Adipose tissue (tissue), 3 donors: ENCODE data around the gene DCLRE1C. TPM values are rescaled to one million over a fixed set of nuclear protein-coding genes. Genes with fewer than 3 reads are reported as not detected.
"Not testable (repeated sequence)": the region's sequence is repeated elsewhere in the genome, so short reads cannot be mapped to it uniquely, and the experiment has no call there.

Source experiments
- H3K27ac ChIP-seq: one replicate; pipeline ENCODE4 v1.5.1; 2013; ENCODE audit warnings: low read depth, low read length
- WGBS, 3 donors: extraction: QIAGEN DNeasy Blood & Tissue Kit; methylation state at CpG; one replicate each; pipeline ENCODE4 v1.1.7; 2013; 5-methylcytosine and 5-hydroxymethylcytosine counted together
- polyA plus RNA-seq, 3 donors: library from polyadenylated mRNA; stranded (reverse); fragments of 200-250 nt; gene quantifications; one replicate each; pipeline ENCODE4 v1.2.3, GENCODE V29; 2013
- donor health status: healthy with polysubstance abuse.
- donor health status: Bipolar disorder and iron deficiency.
- donor health status: healthy.

Gene DCLRE1C
- polyA plus RNA-seq, result 1 to 10 TPM; 2.2 to 3.0 (median 2.7) TPM

GRCh38 chr10:14954001-14954770 lies at the start of gene DCLRE1C:
Gene DCLRE1C, minus strand, starts transcription at chr10:14954096. Its CDS starts 86 bp downstream, at chr10:14954010.
- WGBS, 3 donors, result 0 to 1% (median 1%) methylated on average over 45 of the region's 45 CpGs
- H3K27ac ChIP-seq, result peak within 1 kb of the TSS; percentile 86

GRCh38 chr10:14995964-14996565 lies 42.2 kb upstream of the DCLRE1C start:
- 65 to 83% (median 82%) methylated on average over 50 of the region's 50 CpGs for WGBS, 3 donors

DNA sequence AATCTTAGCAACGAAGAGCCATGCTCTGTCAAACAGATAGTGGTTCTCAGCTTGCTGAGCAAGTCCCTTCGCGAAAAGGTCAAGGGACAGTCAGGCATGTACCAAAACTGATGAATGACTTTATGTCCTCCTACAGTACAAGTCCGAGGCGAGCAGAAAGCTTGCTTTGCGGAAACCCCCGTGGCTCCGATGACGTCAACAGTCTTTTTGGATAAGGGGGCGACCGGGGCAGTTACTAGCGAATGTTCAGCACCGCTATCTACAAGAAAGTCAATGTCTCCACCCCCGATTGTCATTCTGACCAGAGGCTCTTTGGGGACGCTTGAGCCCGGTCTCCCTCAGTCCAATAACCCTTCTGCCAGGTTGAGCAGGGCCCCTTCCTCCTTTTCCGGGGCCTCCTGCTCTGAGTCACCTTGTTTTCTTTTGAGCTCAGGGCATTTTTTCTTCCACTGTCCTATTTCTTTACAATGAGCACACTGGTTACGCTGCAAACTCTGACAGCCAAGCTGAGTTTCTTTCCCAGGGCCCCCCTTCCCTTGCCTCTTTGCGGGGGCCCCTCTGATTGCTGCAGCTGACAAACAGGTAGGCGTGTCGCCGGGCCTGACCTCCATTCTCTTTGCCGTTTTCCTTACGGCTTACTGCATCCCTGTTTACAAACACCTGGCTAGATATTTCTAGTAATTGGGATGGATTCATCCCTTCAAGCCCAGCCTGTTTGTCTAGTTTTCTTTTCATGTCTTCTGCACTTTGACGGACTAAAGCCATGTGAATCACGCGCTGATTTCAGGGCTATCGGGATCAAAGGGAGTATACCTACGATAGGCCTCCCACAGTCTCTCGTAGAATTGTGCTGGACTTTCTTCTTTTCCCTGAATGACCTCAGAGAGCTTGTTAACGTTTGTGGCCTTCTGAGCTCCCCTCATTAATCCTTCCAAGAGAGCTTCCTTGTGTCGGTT lies 39.9 kb upstream of the DCLRE1C start:
- not testable (repeated sequence) for H3K27ac ChIP-seq
- 77 to 80% (median 78%) methylated on average over 32 of the region's 32 CpGs for WGBS, 3 donors

More at GRCh38 chr10:14995964-14996565, 42.2 kb upstream of the DCLRE1C start:
- no peak overlapping the region for H3K27ac ChIP-seq

DNA sequence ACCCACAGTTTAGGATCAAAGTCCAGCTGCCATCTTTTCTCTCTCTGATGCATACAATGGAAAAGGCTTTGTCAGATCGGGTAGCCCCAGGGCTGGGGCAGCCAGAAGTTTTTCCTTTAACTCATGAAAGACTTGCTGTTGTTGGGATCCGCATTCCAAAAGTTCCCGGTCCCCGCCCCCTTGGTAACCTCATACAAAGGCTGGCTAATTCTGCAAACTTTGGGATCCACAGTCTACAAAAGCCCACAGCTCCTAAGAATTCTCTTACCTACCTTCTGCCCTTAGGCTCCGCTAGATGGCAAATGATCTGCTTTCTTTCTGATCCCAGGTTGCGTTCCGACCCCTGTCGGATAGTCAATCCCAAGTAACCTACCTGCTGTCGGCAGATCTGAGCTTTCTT lies 38.4 kb upstream of the DCLRE1C start:
- WGBS, 3 donors, result 90% methylated on average over 9 of the region's 9 CpGs
- H3K27ac ChIP-seq, result not testable (repeated sequence)

- 42 to 68% (median 57%) methylated on average over 16 to 19 of the region's 19 CpGs for WGBS, 3 donors
- not testable (repeated sequence) for H3K27ac ChIP-seq
These were observed 37.3 kb upstream of the DCLRE1C start for GRCh38 chr10:14991035-14991749.

GRCh38 chr10:14989552-14989951 lies 35.7 kb upstream of the DCLRE1C start:
- H3K27ac ChIP-seq, result not testable (repeated sequence)
- 83 to 95% (median 92%) methylated on average over 6 of the region's 6 CpGs for WGBS, 3 donors

DNA sequence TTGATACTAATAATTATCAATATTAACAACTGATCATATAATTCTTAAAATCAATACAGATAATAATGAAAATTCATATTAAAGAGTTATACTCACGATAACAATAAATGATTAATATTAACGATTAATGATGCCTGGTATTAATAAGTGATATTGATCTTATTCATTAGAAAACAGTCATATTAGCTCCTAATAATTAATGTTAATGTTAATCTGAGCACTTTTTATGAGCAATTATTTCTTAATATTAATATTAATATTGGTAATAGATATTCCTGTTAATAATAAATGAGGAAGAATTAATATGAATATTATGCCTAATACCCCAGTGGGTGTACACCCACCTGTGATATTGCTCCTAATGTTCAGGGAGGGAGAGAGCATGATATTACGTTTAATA lies 28.8 kb upstream of the DCLRE1C start:
- WGBS, 3 donors, result 92 to 94% (median 93%) methylated on average over 3 of the region's 3 CpGs
- no peak overlapping the region for H3K27ac ChIP-seq

- 25 to 29% (median 29%) methylated on average over 21 of the region's 21 CpGs for WGBS, 3 donors
- no peak overlapping the region for H3K27ac ChIP-seq
These were observed 21.9 kb upstream of the DCLRE1C start for GRCh38 chr10:14975672-14976273.

DNA sequence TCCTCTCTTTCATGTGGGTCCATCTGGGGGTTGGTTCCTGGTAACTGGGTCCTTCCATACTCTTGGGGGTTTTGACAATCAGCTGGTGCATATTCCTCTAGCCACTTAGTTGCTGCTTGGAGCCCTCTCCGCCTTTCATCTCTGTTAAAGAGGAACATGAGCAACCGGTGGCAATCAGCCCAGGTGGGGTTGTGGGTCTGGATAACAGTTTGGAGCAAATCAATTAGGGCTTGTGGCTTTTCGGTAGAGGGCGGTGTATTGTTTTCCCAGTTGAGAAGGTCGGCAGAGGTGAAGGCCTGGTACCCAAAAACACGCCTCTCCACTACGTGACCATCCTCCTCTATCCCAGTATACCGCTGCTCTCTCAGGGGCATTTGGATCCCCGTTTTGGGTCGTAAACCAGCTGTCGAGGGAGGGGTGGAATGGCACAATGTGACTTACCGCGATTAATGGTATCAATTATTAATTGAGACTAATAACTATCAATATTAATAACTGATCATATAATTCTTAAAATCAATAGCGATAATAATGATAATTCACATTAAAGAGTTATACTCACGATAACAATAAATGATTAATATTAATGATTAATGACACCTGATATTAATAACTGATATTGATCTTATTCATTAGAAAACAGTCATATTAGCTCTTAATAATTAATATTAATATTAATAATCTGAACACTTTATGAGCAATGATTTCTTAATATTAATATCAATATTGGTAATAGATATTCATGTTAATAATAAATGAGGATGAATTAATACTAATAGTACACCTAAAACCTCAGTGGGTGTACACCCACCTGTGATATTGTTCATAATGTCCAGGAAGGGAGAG lies 20.5 kb upstream of the DCLRE1C start:
- not testable (repeated sequence) for H3K27ac ChIP-seq
- WGBS, 3 donors, result 27 to 54% (median 45%) methylated on average over 13 to 15 of the region's 15 CpGs

GRCh38 chr10:14971867-14972448 lies 18.1 kb upstream of the DCLRE1C start:
- WGBS, 3 donors, result 50 to 55% (median 53%) methylated on average over 4 of the region's 4 CpGs
- H3K27ac ChIP-seq, result no peak overlapping the region

DNA sequence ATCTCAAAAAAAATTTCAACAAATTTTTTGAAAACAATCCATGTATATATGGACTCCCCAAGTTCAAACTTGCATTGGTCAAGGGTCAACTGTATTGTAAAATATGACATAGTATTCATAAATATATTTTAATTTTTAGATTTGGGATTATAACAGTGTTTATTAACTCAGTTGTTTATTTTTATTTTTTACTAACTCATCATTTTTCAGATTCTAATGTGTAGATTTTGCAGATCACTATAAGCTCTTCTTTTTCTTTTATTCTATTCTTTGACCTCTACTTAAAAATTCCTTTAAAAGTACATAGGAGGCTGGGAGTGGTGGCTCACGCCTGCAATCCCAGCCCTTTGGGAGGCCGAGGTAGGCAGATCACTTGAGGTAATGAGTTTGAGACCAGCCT lies 14.0 kb upstream of the DCLRE1C start:
- 89 to 94% (median 91%) methylated on average over 2 of the region's 2 CpGs for WGBS, 3 donors
- H3K27ac ChIP-seq, result no peak overlapping the region

DNA sequence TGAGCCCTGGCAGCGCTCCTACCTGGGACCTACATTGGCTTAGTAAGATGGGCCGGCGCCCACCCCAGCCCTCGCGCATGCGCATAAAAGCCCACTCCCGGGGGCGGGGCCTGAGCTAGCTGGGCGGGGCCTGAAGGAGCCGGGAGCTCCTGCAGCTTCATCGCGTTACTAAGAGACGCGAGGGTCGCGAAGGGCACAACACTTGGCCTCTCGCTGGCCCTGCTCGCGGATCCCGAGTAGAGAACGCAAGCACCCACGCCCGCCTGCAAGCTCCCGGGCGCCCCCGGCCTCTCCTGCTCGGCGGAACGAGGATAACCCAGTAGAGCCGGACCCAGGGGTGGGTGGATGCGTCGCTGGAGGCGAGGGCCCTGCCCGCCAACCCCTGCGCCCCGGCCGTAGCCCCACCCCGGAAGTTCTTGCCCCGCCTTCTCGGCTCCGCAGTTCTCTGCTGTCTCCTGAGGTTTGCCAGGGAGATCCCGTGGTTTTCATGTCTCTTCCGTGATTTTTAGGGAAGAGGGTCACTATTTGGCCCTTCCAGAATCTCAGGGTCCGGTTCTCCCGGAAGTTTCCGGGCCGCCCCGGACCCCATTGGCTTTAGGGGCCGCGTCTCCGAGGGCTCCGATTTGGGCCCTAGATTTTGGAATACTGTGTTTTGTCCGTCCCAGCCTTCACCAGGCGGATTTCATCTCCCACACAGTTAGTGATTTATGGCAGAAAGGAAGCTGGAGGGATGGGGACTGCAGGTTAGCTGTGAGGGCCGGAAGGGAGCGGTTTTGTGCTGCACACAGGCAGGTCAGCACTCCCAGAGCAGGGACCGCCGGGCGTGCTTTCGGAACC lies 5.5 kb upstream of the DCLRE1C start, which contains the start of gene MEIG1:
Gene MEIG1, plus strand, starts transcription at position 168 of the 837 bp plus-strand sequence. CDS start 7,081 bp downstream, outside the sequence.
- WGBS, 3 donors, result 1% methylated on average over 60 of the region's 60 CpGs

DNA sequence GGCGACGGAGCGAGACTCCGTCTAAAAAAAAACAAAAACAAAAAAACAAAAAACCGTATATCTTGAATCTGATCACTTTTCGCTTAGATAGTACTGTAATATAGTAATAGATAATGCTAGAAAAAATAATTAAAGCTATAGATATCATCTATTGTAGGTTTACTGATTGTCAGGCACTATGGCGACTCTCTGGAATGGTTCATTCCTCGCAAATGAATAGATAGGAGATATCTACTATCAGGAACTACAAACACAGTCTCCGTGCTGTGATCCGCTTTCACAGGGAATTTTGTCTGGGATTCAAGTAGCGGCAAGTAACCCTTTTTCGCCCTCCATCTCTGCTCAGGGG lies 5.0 kb upstream of the DCLRE1C start:
- WGBS, 3 donors, result 40 to 54% (median 50%) methylated on average over 12 of the region's 12 CpGs
- H3K27ac ChIP-seq, result no peak overlapping the region

More for the DNA sequence above, 5.5 kb upstream of the DCLRE1C start, which contains the start of gene MEIG1:
- peak within 1 kb of the TSS; percentile 70 for H3K27ac ChIP-seq

DNA sequence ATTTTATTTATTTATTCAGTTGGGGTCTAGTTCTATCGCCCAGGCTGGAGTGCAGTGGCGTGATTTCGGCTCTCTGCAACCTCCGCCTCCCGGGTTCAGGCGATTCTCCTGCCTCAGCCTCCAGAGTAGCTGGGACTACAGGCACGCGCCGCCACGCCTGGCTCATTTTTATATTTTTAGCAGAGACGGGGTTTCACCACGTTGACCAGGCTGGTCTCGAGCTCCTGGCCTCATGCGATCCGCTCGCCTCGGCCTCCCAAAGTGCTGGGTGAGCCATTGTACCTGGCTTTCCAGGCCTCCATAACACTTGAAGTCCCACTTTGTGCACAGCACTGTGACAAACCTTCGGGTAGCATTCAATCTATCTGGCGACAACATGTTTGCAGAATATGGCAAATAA lies 1.0 kb upstream of the DCLRE1C start:
- 93 to 94% (median 94%) methylated on average over 19 of the region's 19 CpGs for WGBS, 3 donors
- no peak overlapping the region for H3K27ac ChIP-seq

DNA sequence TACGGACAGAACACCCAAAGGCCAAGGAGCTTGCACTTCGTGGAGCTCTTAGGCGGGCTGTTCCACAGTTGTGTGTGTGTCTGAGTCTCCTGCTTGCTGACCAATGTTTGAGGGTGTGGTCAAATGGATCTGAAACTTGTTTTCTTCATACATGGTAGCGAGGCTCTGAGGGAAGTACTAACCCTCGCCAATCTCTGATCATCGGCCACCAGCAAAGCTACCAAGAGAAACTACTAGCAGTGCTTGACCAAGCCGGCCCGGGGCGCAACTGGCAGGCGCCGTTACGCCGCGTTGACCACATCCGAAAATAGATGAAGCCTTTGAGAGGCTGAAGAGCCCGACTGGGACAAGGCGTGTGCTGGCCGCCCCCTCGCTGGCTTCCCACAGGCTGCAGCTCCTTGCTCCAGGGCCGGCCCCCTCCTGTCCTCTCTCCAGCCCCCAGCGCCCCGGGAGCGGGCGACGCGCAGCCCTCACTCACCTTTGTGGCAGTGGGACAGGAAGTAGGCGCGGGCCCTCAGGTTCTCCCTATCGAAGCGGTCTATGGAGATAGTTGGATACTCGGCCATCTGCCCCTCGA lies 384 bp downstream of the DCLRE1C start:
- WGBS, 3 donors, result 0 to 2% (median 1%) methylated on average over 32 of the region's 32 CpGs
- H3K27ac ChIP-seq, result peak overlapping the region; percentile 86
